HG03558 (cell line): ENCODE results near the gene CATSPERD.

Experiments used
- ATAC-seq: cut with Tn5 transposase; IDR thresholded peaks from one replicate; pipeline ENCODE4 v1.9.1; 2021; ENCODE audit warnings: moderate number of reproducible peaks; ENCODE audit not compliant: unreplicated experiment; ENCODE audit errors: extremely low read depth

CATSPERD gene

DNA sequence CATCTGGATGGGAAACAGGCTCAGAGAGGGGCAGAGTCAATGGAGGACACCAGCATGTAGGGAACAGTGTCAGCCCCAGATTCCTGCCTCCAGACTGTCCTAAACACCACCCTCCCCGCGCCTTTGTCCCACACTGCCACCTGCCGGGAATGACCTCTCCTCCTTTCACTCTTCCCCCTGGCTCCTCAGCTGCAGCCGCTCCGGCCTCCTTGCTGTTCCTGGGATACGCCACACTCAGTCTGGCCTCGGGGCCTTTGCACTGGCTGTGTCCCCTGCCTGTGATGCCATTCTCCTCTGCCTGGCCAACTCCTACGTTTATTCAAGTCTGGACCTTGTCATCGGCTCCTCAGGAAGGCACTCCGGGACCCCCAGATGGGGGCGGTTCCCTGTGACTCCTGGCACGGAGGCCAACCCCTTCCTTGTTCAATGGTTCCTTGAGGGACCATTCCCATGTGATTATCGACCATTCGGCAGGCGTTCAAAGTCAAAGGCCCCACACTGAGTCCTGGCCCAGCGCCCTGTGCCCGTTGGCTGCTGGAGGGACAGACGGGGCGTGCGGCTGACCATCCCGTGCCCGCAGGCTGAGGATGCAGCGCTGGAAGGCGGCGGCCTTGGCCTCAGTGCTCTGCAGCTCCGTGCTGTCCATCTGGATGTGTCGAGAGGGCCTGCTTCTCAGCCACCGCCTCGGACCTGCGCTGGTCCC lies 103.3 kb downstream of the CATSPERD start:
- ATAC-seq = no peak

DNA sequence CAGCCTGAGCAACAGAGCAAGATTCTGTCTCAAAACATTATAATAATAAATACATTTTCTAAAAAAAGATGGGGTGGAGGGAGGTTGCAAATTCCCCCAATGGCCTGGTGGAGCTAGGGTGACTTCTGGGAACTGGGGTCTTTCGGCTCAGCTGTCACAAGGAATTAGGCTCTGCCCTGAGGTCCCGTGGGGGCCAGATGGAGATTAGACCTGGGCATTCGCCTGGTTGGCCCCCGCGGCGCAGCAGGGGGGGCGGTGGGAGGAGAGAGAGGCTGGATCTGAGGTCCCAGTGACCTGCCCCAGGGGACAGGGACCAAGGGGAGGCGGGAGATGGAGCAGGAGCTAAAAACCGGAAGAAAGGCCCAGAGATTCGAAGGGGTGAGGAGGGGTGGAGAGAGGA lies 104.3 kb downstream of the CATSPERD start:
- ATAC-seq = no peak

DNA sequence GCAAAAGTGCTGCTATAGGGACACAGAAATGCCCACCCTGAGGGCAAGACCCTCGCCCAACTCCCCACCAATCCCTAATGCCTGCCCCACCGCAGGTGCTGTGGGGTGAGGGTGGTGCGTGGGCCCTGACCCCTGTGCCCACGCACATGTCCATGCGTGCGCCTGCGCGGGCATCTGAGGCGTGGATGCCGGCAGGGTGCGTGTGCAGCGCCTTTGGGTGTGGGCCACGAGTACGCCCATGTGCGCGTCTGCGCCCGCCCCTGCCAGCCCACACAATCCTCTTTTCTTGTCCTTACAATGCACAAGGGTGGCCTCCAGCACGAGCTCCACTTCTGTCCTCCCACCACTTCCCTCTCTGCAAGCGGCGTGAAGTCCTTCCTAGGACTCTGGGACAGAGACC lies 104.7 kb downstream of the CATSPERD start:
- no peak for ATAC-seq

DNA sequence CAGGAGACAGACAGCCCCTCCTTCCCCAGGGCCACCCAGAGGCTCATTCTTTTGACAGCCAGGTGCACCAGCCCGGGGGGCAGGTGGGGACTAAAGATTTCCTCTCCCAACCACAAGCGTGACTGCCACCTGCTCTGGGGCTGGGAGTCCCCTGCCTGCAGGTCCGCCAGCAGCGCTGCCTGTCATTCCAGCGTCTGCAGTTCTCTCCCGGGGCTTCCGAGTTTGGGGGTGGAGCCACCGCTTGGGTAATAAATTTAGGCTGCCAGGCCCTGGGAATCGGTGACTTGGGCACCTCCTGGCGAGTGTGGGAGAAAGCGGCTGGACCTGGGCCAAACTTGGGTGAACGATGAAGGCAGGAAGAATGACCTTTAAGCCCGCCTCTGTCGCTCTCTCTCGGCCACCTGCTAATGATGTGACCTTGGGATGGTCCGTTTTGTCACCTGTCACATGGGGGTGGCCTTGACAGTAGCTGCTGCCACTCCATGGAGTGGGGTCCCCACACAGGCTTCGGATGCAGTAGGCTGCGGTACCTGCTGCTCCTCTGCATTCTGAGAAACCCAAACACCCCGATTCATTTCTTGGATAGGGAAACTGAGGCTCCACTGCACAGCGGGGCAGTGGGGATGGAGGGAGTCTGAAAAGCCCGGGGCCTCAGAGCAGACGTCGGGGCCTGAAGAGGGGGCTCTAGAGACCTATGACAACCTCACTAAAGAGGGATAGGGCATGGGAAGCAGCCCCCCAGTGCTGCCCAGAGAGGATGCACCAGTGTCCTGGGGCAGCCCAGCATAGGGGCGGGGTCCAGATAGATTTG lies 106.3 kb downstream of the CATSPERD start:
- ATAC-seq = no peak

DNA sequence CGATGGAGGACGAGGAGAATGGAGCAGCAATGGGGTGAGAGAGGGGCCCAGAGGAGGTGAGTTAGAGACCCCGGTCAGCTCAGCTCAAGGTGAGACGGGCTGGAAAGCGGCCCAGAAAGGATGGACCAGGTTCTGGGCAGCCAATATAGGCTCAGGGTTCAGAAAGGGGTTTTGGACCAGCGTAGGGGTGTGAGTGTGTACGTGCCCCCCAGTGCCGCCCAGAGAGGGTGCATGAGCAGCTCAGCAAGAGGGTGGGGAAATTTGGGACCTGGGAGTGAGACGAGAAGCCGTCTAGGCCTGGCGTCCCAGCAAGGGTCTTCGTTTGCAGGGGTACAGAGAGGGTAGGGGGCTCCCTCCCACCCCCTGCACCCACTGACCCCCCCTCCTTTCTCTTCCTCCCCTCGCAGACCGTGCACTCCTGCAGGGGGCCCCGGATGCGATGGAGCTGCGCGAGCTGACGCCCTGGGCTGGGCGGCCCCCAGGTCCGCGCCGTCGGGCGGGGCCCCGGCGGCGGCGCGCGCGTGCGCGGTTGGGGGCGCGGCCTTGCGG lies 107.0 kb downstream of the CATSPERD start:
- no peak for ATAC-seq

DNA sequence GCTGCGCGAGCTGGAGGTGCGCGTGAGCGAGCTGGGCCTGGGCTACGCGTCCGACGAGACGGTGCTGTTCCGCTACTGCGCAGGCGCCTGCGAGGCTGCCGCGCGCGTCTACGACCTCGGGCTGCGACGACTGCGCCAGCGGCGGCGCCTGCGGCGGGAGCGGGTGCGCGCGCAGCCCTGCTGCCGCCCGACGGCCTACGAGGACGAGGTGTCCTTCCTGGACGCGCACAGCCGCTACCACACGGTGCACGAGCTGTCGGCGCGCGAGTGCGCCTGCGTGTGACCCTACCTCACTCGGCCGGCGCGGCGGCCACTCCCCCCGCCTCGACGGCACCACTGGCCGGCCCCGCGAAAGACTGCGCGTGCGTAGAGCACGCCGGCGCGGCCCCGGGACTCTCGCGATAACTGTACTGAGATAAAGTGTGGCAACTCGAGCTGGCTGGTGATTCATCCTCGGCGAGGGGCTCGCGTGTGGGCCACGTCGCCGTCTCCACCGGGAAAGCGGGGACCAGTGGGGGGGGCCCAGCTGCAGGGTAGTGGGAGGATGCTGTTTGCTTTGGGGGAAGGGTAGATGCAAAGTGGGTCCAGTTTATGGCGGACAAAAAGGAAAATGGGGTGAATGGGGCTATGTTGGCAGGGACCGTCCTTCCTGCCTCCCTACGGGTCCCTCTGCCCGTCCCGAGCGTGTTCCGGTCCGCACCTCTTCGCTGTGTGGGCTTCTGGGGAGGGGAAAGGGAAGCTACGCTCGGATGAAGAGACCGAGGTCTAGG lies 107.6 kb downstream of the CATSPERD start:
- ATAC-seq = peak; percentile 64
